ENCODE results near the gene ARID3B. TPM values are rescaled to one million over a fixed set of nuclear protein-coding genes. Genes with fewer than 3 reads are reported as not detected.

The ARID3B gene
- total and polyA plus RNA-seq, 2 of the 4 experiments (the other 2 are of a cell fraction): 2.5 to 5.0 TPM

GRCh38 chr15:74563442-74563841, 22.4 kb downstream of the ARID3B start:
- Histone ChIP-seq H2AFZ (replicated peaks; ENCODE audit: low read length, poor library complexity) (no peak overlapping the region), H3K27me3 (ENCODE audit: control insufficient read depth, insufficient read depth, low read length) (no peaks in the 10 kb centered on the region), H2BK20ac (ENCODE audit: low read depth, low read length) (no peak overlapping the region), H2BK120ac (ENCODE audit: low read depth, low read length) (no peak overlapping the region), H3K9ac (ENCODE audit: low read depth, low read length) (no peak overlapping the region), H4K20me1 (ENCODE audit: insufficient read depth, low read length) (peaks cover 12% of the 10 kb centered on the region), H4K5ac (ENCODE audit: low read depth, low read length) (no peak overlapping the region), H2BK15ac (ENCODE audit: low read depth, low read length) (no peak overlapping the region), H3K9me1 (ENCODE audit: insufficient read depth, low read length) (peaks cover 5% of the 10 kb centered on the region), H3K36me3 (ENCODE audit: control insufficient read depth, insufficient read depth, low read length) (no peaks in the 10 kb centered on the region; the same call in 1 of the 2 replicates), H2BK5ac (ENCODE audit: low read depth, low read length, poor library complexity, severe bottlenecking) (no peak overlapping the region), H3K4ac (ENCODE audit: low read depth, low read length) (no peak overlapping the region), H4K91ac (ENCODE audit: insufficient read depth, low read depth, low read length) (no peak overlapping the region), H3K14ac (replicated peaks; ENCODE audit: low read depth, low read length) (no peak overlapping the region), H3K18ac (ENCODE audit: low read depth, low read length) (no peak overlapping the region), H3K4me1 (ENCODE audit: control insufficient read depth, insufficient read depth, low read length) (no peaks in the 10 kb centered on the region; the same call in 1 of the 2 replicates), H2AK9ac (replicated peaks; ENCODE audit: low read depth, low read length, poor library complexity) (no peak overlapping the region), H3K4me2 (ENCODE audit: low read depth, low read length) (no peak overlapping the region), H3K9me3 (ENCODE audit: control insufficient read depth, insufficient read depth, low read length) (no peaks in the 10 kb centered on the region), H3K56ac (ENCODE audit: extremely low read depth, insufficient read depth, low read length) (no peak overlapping the region), H4K8ac (ENCODE audit: low read depth in 2 of 2, low read length in 2 of 2) (no peak overlapping the region), H2AK5ac (ENCODE audit: low read depth, low read length) (no peak overlapping the region), H3K79me1 (ENCODE audit: low read depth in 1 of 2, low read length in 2 of 2) (peaks cover 49 to 61% of the 10 kb centered on the region in 2 experiments), H3K27ac (ENCODE audit: insufficient read depth, low read length) (no peak overlapping the region), H3K23ac (ENCODE audit: low read depth, low read length) (no peak overlapping the region), H3K4me3 (ENCODE audit: insufficient read depth, low read depth, low read length) (no peak overlapping the region)
- no peak for DNase-seq
- CTCF ChIA-PET: no interaction called here
- dilution Hi-C loops (cut with HindIII; ENCODE audit: low sequenced_read_pairs, unreplicated experiment): no loop called here
- no peak for ATAC-seq (ENCODE audit: low read depth)
- TF ChIP-seq FOS (IDR thresholded peaks at IDR 0.05; ENCODE audit: low read depth, low read length): no peak
- TF ChIP-seq RCOR1 (IDR thresholded peaks at IDR 0.05; ENCODE audit: insufficient replicate concordance, low read length): no peak
- no peak for TF ChIP-seq SMC3 (IDR thresholded peaks at IDR 0.05; ENCODE audit: low read depth, low read length)
- TF ChIP-seq POLR2A (IDR thresholded peaks at IDR 0.05; ENCODE audit: low read depth, low read length): no peak
- TF ChIP-seq BHLHE40 (IDR thresholded peaks at IDR 0.05; ENCODE audit: low read depth, low read length): no peak
- TF ChIP-seq CTCF (conservative IDR thresholded peaks at IDR 0.05; ENCODE audit: low read depth, low read length): no peak
- TF ChIP-seq ELK1 (IDR thresholded peaks at IDR 0.05; ENCODE audit: borderline replicate concordance, low read depth, low read length): no peak
- no peak for TF ChIP-seq USF2 (IDR thresholded peaks at IDR 0.05; ENCODE audit: low read depth, low read length)
- no peak for TF ChIP-seq MAZ (IDR thresholded peaks at IDR 0.05; ENCODE audit: borderline replicate concordance, low read depth, low read length)
- no peak for TF ChIP-seq MAFK (IDR thresholded peaks at IDR 0.05; ENCODE audit: low read depth, low read length)
- TF ChIP-seq NFE2L2 (IDR thresholded peaks at IDR 0.05; ENCODE audit: low read depth, low read length): no peak
- no peak for TF ChIP-seq RFX5 (IDR thresholded peaks at IDR 0.05; ENCODE audit: low read depth, low read length)
- TF ChIP-seq RAD21 (IDR thresholded peaks at IDR 0.05; ENCODE audit: low read length): no peak
- no peak for TF ChIP-seq CHD1 (IDR thresholded peaks at IDR 0.05; ENCODE audit: low read depth, low read length)
- no peak for TF ChIP-seq CEBPB (IDR thresholded peaks at IDR 0.05; ENCODE audit: low read depth, low read length)
- no peak for TF ChIP-seq MXI1 (IDR thresholded peaks at IDR 0.05; ENCODE audit: borderline replicate concordance, low read depth, low read length)
- POLR2A ChIA-PET (ENCODE audit: unreplicated experiment): no interaction called here
- in situ Hi-C loops (cut with MboI; ENCODE audit: low sequenced_read_pairs): no loop called here
- intact Hi-C loops (cut with micrococcal nuclease): no loop called here
- BruUV-seq (replicated peaks): no TSS peak
- WGBS, 2 experiments (ENCODE audit: extremely low coverage in 2 of 2, insufficient read length in 1 of 2): 100% methylated on average over 1 of the region's 3 CpGs; no CpG with 5 or more reads in 1 of the 2 experiments

Data from IMR-90 (cell line).